Smooth muscle cell (in vitro differentiated cells): ENCODE results near the gene CARD16. TPM values are rescaled to one million over a fixed set of nuclear protein-coding genes. Genes with fewer than 3 reads are reported as not detected.
"Not testable (repeated sequence)": the region's sequence is repeated elsewhere in the genome, so short reads cannot be mapped to it uniquely, and the experiment has no call there.

Experiments used
- DNase-seq: peaks from one replicate; lab custom pipeline; 2025; ENCODE audit not compliant: unreplicated experiment; lab: John Stamatoyannopoulos, UW
- H2AFZ ChIP-seq: fragments of 200-600 bp; sonication (generic); 2 replicates; pipeline ENCODE4 v1.6.0; 2016; ENCODE audit warnings: antibody characterized with exemption, low read depth, mild to moderate bottlenecking
- H3F3A ChIP-seq: fragments of 200-600 bp; sonication (generic); 2 replicates; pipeline ENCODE4 v1.6.0; 2017; ENCODE audit warnings: antibody characterized with exemption, low read depth
- H3K27ac ChIP-seq: fragments of 200-600 bp; sonication (generic); 2 replicates; pipeline ENCODE4 v1.5.1; 2016; ENCODE audit warnings: low read depth, mild to moderate bottlenecking
- H3K27me3 ChIP-seq: fragments of 200-600 bp; sonication (generic); 2 replicates; pipeline ENCODE4 v1.6.1; 2016; ENCODE audit warnings: low read depth, mild to moderate bottlenecking
- H3K36me3 ChIP-seq: fragments of 200-600 bp; sonication (generic); 2 replicates; pipeline ENCODE4 v1.5.1; 2016; ENCODE audit warnings: low read depth
- H3K4me1 ChIP-seq: fragments of 200-600 bp; sonication (generic); 2 replicates; pipeline ENCODE4 v1.5.1; 2016; ENCODE audit warnings: low read depth
- H3K4me2 ChIP-seq: fragments of 200-600 bp; sonication (generic); 2 replicates; pipeline ENCODE4 v1.6.0; 2016; ENCODE audit warnings: mild to moderate bottlenecking
- H3K4me3 ChIP-seq: fragments of 200-600 bp; sonication (generic); 2 replicates; pipeline ENCODE4 v1.5.1; 2016; ENCODE audit warnings: mild to moderate bottlenecking
- H3K79me2 ChIP-seq: fragments of 200-600 bp; sonication (generic); 2 replicates; pipeline ENCODE4 v1.6.0; 2016; ENCODE audit warnings: low read depth, mild to moderate bottlenecking
- H3K9ac ChIP-seq: fragments of 200-600 bp; sonication (generic); 2 replicates; pipeline ENCODE4 v1.6.0; 2016; ENCODE audit warnings: low read depth
- H3K9me3 ChIP-seq: fragments of 200-600 bp; sonication (generic); replicated peaks from 2 replicates; pipeline ENCODE4 v1.5.1; 2016; ENCODE audit warnings: low read depth
- H4K20me1 ChIP-seq: fragments of 200-600 bp; sonication (generic); 2 replicates; pipeline ENCODE4 v1.6.0; 2016; ENCODE audit warnings: low read depth
- WGBS: methylation state at CpG from one replicate; pipeline ENCODE4 v1.1.7; 2016; ENCODE audit warnings: low lambda C conversion rate; 5-methylcytosine and 5-hydroxymethylcytosine counted together
- polyA plus RNA-seq: library from polyadenylated mRNA; unstranded; fragments of >200 nt; fragmentation: Nextera tagmentation; extraction: Ambion mirVana; gene quantifications from 2 replicates; pipeline ENCODE4 v1.2.1, GENCODE V29; 2016
- total RNA-seq: library from RNA; depleted of rRNA; stranded (reverse); fragments of >200 nt; gene quantifications from 2 replicates; pipeline ENCODE4 v1.2.3, GENCODE V29; 2014
- TF ChIP-seq, protein P1 (sequence below): fragments of 200-600 bp; sonication (generic); IDR thresholded peaks from 2 replicates; pipeline ENCODE4 v1.5.1; 2017; ENCODE audit warnings: borderline replicate concordance, mild to moderate bottlenecking, antibody characterized with exemption; ENCODE audit not compliant: insufficient read depth, poor library complexity, severe bottlenecking

The CARD16 gene
- total and polyA plus RNA-seq, 2 experiments from 2014 or later: 3.7 to 5.5 TPM

GRCh38 chr11:105034813-105035620 lies 10.1 kb downstream of the CARD16 start, which contains the start of gene CASP1:
Gene CASP1 (minus strand): TSS chr11:105035144. CDS start chr11:105035113, 31 bp downstream.
- TF ChIP-seq, protein P1, sequence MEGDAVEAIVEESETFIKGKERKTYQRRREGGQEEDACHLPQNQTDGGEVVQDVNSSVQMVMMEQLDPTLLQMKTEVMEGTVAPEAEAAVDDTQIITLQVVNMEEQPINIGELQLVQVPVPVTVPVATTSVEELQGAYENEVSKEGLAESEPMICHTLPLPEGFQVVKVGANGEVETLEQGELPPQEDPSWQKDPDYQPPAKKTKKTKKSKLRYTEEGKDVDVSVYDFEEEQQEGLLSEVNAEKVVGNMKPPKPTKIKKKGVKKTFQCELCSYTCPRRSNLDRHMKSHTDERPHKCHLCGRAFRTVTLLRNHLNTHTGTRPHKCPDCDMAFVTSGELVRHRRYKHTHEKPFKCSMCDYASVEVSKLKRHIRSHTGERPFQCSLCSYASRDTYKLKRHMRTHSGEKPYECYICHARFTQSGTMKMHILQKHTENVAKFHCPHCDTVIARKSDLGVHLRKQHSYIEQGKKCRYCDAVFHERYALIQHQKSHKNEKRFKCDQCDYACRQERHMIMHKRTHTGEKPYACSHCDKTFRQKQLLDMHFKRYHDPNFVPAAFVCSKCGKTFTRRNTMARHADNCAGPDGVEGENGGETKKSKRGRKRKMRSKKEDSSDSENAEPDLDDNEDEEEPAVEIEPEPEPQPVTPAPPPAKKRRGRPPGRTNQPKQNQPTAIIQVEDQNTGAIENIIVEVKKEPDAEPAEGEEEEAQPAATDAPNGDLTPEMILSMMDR: no peak

DNA sequence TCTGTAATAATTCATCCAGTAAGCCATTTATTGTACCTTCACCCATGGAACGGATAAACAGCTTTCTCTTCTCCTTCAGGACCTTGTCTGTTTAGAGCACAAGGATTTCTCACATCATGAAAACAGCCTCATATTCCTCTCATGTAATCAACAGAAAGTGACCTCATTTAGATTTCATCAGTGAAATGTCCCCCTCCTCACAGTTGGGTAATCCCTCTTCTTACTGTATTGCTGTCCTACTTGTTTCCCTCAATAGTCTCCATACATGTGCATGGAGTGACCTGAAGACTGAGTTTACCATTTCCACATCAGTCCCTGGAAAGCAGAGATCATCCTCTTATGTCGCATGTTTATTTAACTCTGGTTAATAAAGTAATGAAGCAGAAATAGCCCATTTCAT lies 10.7 kb downstream of the CARD16 start:
- DNase-seq, H3K79me2 ChIP-seq, H3K27ac ChIP-seq, H3K9me3 ChIP-seq, H4K20me1 ChIP-seq, H3K36me3 ChIP-seq, H3K4me1 ChIP-seq, H3K4me3 ChIP-seq, H3K9ac ChIP-seq, H3K27me3 ChIP-seq, H3F3A ChIP-seq: not testable (repeated sequence)
- peak overlapping the region; percentile 78 for H2AFZ ChIP-seq
- H3K4me2 ChIP-seq: peak overlapping the region; percentile 59
- 98% methylated on average over 2 of the region's 2 CpGs for WGBS

More at GRCh38 chr11:105034813-105035620, 10.1 kb downstream of the CARD16 start, which contains the start of gene CASP1:
- peak within 1 kb of the TSS; percentile 78 for H2AFZ ChIP-seq
- no peaks in the 10 kb centered on the region for H3F3A ChIP-seq
- H3K9me3 ChIP-seq: no peaks in the 10 kb centered on the region
- no peak within 1 kb of the TSS for H3K9ac ChIP-seq
- H3K27ac ChIP-seq: no peak within 1 kb of the TSS
- H3K36me3 ChIP-seq: no peaks in the 10 kb centered on the region
- H4K20me1 ChIP-seq: no peaks in the 10 kb centered on the region
- DNase-seq: no peak
- H3K4me3 ChIP-seq: peak within 1 kb of the TSS; percentile 16
- no peaks in the 10 kb centered on the region for H3K4me1 ChIP-seq
- no peaks in the 10 kb centered on the region for H3K79me2 ChIP-seq
- peak within 1 kb of the TSS; percentile 59 for H3K4me2 ChIP-seq
- 62% methylated on average over 3 of the region's 3 CpGs for WGBS
- H3K27me3 ChIP-seq: no peaks in the 10 kb centered on the region

- no peaks in the 10 kb centered on the region for H3K36me3 ChIP-seq
- 91% methylated on average over 1 of the region's 1 CpG for WGBS
- no peak overlapping the region for H3K4me2 ChIP-seq
- H4K20me1 ChIP-seq: no peaks in the 10 kb centered on the region
- no peaks in the 10 kb centered on the region for H3K79me2 ChIP-seq
- H2AFZ ChIP-seq: no peak overlapping the region
- H3K9me3 ChIP-seq: no peaks in the 10 kb centered on the region
- no peaks in the 10 kb centered on the region for H3K27me3 ChIP-seq
- no peak for DNase-seq
- no peaks in the 10 kb centered on the region for H3K4me1 ChIP-seq
- H3K27ac ChIP-seq: no peak overlapping the region
- no peak overlapping the region for H3K9ac ChIP-seq
- TF ChIP-seq, protein P1: no peak
- no peak overlapping the region for H3K4me3 ChIP-seq
- H3F3A ChIP-seq: no peaks in the 10 kb centered on the region
Observed at GRCh38 chr11:105033781-105034180, 11.4 kb downstream of the CARD16 start.

DNA sequence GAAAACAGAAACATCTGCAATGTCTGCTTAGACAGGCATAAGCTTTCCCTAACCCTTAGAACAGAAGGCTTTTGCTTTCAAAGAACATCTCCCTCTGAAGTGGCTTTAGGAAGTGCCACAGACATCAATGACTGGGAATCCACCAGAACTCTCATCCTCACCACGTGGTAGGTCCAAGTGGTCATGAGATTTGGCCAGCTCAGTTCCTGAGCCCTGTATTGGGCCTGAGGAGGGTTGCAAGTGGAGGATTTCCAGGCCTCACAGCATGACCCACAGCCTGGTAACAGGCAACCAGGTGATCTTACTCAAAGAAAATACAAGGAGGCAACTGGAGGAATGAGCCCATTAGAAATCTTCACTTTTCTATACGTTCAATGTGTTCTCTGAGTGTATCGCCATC lies 11.8 kb downstream of the CARD16 start:
- H3K27me3 ChIP-seq: no peaks in the 10 kb centered on the region
- no peak for DNase-seq
- 86% methylated on average over 3 of the region's 3 CpGs for WGBS
- H3F3A ChIP-seq: no peaks in the 10 kb centered on the region
- TF ChIP-seq, protein P1: no peak
- no peaks in the 10 kb centered on the region for H4K20me1 ChIP-seq
- no peak overlapping the region for H3K27ac ChIP-seq
- H2AFZ ChIP-seq: no peak overlapping the region
- H3K4me3 ChIP-seq: no peak overlapping the region
- H3K36me3 ChIP-seq: no peaks in the 10 kb centered on the region
- no peaks in the 10 kb centered on the region for H3K9me3 ChIP-seq
- no peaks in the 10 kb centered on the region for H3K4me1 ChIP-seq
- H3K4me2 ChIP-seq: no peak overlapping the region
- H3K9ac ChIP-seq: no peak overlapping the region
- H3K79me2 ChIP-seq: no peaks in the 10 kb centered on the region
